HG02884 (cell line): ENCODE measurements around the gene DCDC2C.

Experiments used
- ATAC-seq: cut with Tn5 transposase; IDR thresholded peaks from one replicate; pipeline ENCODE4 v1.9.1; 2021; ENCODE audit warnings: mild to moderate bottlenecking, moderate library complexity; ENCODE audit not compliant: unreplicated experiment

DCDC2C gene

DNA sequence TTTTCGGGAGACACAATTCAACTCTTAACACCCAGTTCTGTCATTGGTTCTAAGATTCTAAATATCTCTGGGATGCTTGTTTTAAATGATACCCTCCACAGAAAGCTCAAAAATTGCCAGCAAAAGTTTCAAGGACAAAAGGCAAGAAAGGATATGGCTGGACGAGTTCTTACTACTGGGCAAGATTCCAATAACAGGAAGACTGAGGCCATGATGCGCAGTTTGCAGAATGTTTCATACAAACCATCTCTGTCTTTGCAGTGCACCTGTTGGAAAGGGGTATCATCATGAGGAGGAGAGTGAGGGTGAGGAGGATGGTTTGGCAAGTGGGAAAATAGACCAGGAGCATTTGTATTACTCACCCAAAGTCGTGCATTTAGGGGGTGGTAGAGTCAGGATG, 172.8 kb downstream of the DCDC2C start:
- ATAC-seq, result no peak

DNA sequence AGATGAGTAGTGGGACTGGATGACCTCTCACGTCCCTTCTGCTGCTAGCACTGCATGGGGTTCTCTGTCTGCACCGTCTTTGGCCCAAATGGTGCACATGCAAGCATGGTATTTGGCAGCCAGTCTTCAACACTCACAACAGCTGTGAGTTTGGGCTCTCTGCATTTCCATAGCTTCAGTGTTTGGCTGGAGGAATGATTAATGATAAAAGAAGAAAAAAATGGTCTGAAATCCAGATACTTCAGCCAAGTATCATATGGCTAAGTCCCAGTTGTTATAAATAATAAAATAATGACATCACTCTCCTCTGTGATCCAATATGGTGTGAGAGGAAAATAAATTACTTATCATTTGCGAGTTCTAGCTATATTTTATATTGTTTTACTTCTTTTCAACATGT, 173.3 kb downstream of the DCDC2C start:
- no peak for ATAC-seq

DNA sequence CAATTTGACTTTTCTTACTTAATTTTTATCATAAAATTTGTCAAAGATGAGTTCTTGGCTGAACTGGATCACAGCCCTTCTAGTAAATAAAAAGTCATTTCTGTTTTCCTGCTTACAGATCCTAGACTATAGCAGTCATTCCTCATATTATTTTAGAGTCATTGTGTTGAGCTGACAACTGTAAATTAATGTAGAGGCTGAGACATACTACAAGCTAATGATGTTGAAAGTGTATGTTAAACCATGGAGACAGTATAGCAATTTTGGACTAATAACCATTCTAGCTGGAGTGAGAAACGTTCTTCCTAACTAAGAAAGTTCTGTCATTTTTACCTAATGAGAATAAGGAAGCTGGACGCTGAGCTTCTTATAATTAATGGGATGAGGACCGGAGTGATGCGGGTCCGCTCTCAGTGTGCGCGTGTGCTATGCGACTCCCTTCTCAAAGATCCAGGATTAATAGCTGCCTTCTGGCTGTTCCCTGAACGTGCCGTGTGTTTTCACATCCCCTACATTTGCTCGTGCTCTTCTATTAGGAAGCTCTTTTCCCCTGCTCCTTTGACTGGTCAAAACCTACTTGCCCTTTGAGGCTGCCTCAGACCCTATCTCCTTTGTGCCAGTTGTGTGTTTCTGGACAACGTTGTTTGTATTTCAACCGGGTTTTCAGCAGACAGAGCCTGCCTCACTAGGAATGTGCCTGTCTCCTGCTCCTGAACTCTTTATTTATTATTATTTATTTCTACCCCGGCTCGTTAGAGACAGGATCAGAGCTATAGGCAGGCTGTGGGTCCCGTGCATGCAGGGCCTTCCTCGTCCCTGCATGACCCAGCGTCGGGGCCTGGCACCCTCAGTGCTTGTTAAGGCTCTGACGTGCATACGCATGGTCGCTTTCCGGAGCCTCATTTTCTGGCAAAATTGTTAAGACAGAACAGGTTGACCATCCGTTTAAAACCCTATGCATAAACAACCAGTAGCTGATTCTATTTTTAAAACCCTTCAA, 182.6 kb downstream of the DCDC2C start:
- no peak for ATAC-seq

DNA sequence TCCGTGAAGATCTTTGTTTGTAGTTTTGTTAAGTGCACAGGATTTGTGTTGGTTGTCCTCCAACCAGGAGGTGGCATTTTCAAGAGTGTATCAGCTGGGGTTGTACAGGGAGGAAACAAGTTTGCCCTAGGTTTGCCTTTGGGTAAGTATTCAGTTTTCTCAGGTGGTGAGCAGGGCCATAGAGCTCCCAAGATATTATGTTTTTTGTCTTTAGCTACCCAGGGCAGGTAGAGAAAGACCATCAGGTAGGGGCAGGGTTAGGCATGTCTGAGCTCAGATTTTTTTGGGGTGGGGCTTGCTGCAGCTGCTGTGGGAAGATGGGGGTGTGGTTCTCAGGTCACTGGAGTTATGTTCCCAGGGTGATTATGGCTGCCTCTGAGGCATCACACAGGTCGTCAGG, 191.6 kb downstream of the DCDC2C start:
- ATAC-seq, result no peak
